Retina (tissue), 1 donor: ENCODE data around the gene SWI5.
"Not testable (repeated sequence)": the region's sequence is repeated elsewhere in the genome, so short reads cannot be mapped to it uniquely, and the experiment has no call there.

Experiments
- DNase-seq: peaks from one replicate; pipeline ENCODE4 v3.0.0-alpha.2; 2016

SWI5 gene

DNA sequence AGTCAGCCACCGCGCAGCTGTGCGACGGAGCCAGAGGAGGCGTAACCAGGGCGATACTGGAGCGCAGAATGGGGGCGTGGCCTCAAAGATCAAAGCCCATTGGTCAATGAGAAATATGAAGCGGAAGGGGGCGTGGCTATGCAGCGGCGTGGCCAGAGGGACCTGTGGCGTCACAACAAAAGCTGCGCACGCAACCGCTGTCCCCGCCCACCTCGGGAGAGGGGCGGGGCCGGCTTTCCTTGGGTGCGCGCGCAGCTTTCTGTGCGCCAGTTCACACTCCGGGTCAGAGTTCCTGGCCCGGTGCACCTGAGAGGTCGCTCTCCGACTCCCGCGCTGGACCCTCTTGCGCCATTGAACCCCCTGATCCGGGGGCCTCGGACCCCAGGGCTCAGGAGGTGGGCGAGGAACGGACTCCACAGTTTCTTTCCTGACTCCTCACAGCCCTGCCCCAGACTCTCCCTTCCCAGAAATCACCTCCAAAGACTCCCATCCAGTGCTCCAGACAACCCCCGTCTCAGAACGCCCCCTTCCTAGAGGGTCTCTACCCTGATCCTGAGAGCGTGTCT, at the start of gene SWI5:
SWI5 (plus strand) TSS at position 269 of the 566 bp plus-strand sequence.
- DNase-seq = peak; percentile 99

GRCh38 chr9:128226412-128226801, 49.7 kb upstream of the SWI5 start:
- DNase-seq = no peak

DNA sequence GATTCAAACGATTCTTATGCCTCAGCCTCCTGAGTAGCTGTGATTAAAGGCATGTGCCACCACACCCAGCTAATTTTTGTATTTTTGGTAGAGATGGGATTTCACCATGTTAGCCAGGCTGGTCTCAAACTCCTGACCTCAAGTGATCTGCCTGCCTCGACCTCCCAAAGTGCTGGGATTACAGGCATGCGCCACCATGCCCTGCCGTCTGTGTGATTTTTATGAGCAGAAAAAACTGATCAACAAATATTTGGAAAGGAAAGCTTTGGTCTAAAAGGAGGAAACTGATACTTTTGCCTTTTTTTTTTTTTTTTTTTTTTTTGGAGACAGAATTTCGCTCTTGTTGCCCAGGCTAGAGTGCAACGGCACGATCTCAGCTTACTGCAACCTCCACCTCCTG, 45.2 kb upstream of the SWI5 start:
- DNase-seq = not testable (repeated sequence)

- no peak for DNase-seq
Observed at GRCh38 chr9:128231638-128232527, 44.2 kb upstream of the SWI5 start.

- DNase-seq = no peak
Observed at GRCh38 chr9:128232528-128233428, 43.3 kb upstream of the SWI5 start.

DNA sequence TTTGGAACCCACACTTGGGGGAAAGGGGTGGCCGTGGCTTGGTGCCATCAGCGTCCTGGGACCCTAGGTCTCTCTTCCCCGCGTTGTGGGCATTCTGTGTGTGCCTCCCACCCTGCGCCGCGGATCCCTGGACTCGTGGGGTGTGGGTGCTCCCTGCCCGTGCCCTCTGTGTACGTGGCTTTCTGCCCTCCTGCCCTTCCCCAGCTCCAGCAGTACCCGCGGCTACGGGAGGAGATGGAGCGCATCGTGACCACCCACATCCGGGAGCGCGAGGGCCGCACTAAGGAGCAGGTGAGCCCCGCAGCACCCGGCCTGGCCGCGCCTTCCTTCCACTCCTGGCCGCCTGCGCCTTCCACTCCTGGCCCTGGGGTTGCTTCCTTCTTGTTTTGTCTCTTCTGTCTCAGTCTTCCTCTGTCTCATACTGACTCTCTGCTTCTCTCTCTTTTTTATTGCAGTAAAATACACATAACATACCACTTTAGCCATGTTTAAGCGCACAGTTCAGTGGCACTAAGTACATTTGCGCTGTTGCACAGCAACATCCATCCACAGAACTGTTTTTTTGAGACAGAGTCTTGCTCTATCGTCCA, 42.2 kb upstream of the SWI5 start:
- no peak for DNase-seq

GRCh38 chr9:128242124-128242523, 34.0 kb upstream of the SWI5 start:
- no peak for DNase-seq

- DNase-seq = no peak
Observed at GRCh38 chr9:128242828-128243214, 33.3 kb upstream of the SWI5 start.

DNA sequence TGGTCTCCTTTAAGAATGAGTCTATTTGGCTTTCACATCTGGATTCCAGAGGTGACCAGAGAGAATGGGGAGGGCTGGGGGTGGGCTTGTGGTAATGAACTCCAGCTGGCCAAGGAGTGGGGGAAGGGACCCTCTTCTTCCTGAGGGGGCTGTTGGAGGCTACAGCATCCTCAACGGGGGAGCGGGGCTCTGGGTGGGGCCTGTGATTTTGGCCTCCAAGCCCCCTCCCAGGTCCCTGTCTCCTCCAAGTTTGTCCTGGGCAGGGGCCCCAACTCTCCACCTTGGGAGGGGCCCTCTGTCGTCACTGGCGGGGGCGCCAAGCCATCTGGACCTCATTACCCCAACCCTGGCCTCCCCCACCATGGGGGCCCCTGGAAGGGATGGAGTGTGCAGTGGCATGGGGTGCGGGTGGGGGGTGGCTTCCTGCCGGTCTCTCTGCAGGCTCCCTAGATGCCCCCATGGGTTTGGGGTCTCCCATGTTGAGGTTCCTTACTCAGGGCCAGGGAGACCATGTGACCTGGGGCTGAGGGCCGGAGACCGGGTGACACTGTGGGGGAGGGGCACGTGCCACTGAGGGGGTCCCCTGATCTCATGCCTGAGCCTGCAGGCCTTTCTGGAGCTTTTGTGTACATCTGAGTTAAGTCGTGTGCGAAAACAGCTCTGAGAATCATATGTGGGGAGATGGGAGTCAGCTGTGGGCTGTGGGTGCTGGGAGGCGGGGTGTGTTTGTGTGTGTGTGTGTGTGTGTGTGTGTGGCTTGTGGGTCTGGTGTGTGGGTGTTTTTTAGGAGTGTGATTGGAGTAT, 32.7 kb upstream of the SWI5 start:
- DNase-seq = no peak

DNA sequence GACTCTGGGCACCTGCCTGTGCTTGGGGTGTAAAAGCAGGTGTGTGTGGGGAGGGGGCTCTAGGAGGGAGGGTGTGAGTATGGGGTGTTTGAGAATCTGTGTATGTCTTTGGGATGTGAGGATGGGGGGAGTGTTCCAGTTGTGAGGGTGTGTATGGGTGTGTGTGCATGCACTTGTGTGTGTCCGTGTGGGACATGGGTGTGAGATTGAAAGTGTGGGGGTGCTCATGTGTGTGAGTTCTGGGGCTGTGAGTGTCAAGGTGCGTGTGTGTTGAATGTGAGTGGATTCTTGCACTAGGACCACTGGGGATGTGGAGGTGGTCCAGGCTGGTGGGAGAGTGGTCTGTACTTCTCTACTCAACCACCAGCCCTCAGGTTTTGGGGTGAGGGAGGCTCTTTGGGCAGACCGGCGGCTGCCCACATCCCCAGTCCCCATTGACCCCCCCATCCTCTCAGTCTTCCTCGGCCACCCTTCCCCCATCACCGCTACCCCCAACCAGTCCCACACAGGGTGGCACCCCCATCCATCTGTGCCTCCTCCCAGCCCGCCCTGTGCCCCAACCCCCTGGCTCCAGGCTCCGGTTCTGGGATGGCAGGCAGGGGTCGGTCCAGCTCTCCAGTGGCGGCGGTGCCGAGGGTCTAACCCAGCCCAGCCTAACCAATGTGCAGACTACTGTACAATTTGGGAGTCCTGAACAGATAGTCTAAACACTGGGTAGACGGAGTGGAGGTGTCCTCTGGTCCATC, 31.8 kb upstream of the SWI5 start:
- no peak for DNase-seq

DNA sequence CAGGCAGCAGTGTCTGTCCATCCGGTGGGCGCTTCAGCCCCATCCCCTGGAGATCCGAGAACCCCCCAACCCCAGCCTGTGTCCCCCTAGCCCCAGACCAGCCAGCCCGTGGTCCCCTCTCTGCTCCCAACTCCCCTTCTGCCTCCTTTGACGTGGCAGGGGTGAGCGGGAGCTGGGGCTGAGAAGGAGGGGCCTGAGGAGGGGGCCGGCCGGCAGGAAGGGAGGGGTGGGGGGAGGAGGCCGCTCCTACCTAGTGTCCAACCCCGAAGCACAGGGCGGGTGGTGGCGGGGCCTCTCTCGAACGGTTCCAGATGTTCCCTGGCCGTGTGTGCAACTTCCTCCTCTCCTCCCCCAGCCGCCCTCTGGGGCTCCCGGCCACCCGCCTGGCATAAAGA, 31.2 kb upstream of the SWI5 start:
- no peak for DNase-seq

DNA sequence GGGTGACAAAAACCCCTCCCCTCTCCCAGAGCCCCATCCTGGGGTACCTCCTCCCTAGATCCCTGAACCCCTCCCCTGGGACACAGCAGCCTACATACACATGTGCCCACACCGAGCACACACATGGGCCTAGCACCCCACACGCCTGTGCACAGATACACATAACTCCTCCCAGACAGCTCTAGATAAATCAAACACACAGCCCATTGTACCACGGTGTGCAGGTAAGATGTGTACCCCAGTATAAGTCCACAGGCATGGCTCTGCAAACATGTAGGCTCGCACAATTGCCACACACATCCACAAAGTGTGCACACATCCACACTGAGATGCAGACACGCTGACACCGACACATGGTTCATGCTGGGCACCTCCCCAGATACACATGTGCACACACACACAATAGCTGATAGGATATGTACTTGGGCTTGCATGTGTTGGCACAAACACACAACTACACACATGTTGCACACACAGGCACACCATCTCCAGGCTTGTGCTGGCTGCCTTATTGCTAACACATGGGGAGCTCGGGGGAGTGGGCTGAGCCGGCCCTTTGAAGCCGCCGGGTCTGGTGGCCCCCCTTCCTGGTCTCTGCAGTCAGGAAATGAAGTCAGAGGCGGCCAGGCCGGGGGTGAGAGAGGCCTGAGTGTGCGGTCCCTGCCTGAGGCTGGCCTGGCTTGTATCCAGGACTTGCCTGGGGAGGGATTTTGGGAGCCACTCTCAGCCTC, 30.5 kb upstream of the SWI5 start:
- peak; percentile 17 for DNase-seq

DNA sequence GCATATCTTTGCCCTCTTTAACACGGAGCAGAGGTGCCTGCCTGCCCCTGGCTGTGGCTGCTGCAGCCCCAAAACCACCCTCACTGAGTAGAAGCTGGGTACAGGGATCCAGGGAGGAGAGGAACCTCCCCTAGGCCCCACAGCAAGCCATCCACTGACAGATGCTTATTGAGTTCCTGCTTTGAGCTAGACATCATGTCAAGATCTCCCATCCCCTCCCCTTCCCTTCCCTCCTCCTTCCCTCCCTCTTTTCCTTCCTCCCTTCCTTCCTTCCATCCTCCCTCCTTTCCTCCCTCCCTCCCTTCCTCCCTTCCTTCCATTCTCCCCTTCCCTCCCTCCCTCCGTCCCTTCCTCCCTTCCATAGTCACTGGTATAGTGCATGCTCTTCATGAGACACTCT, 29.6 kb upstream of the SWI5 start:
- DNase-seq = no peak

DNA sequence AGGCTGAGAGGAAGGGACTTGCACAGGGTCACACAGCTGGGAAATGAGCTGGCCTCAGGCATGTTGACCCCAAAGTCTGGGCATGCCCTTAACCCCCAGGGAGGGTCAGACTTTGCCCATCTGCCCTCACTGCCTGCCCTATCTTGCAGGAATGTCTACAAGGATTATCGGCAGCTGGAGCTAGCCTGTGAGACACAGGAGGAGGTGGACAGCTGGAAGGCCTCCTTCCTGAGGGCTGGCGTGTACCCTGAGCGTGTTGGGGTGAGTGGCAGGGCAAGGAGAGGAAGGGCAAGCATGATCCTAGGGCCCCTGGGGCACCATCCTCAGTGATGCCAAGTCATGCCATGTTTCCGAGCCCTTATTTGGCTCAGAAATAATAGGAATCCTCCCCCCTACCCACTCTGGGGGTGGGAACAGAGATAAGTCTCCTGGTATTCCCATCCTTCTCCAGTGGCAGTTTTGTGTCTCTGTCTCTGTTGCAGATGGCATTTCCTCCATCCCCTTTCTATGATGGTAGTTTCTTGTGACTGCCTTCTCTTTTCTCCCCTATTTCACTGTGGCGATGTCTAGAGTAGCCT, 28.8 kb upstream of the SWI5 start:
- DNase-seq = no peak

DNA sequence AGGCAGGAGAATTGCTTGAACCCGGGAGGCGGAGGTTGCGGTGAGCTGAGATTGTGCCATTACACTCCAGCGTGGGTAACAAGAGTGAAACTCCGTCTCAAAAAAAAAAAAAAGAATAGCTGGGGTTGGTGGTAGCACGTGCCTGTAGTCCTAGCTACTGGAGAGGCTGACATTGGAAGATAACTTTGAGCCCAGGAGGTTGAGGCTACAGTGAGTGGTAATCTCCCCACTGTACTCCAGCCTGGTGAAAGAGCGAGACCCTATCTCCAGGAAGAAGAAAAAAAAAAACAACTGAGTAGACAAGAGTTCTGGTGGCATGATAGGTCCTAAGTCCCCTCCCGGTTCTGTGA, 26.5 kb upstream of the SWI5 start:
- no peak for DNase-seq

DNA sequence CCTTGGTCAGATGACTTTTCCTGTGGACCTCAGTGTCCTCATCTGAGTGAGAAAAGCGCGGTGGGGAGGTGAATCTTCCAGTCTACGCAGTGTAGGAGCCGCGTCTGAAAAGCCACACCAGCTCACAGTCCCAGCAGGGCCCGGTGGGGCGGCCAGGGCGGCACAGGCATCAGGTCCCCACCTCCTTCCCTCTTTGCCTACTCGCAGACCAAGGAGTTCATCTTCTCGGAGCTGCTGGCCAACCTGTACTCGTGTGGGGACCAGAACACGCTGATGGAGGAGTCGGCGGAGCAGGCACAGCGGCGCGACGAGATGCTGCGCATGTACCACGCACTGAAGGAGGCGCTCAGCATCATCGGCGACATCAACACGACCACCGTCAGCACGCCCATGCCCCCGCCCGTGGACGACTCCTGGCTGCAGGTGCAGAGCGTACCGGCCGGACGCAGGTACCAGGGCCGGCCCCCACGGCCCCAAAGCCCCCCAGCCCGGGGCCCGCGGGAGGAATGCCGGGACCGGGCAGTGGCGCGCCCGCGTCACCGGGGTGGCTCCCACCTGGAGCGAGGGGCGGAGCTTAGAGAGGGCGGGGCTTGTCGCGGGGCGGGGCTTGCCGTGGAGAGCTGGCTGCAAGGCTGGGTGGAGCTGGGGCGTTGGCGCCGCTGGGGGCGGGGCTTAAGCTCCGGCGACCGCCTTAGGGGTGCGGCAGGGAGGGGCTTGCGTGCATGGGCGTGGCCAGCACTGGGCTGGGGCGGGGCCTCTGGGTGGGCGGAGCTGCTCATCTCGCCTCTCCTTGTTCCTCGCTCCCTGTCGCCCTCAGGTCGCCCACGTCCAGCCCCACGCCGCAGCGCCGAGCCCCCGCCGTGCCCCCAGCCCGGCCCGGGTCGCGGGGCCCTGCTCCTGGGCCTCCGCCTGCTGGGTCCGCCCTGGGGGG, 25.9 kb upstream of the SWI5 start:
- DNase-seq = peak; percentile 35

DNA sequence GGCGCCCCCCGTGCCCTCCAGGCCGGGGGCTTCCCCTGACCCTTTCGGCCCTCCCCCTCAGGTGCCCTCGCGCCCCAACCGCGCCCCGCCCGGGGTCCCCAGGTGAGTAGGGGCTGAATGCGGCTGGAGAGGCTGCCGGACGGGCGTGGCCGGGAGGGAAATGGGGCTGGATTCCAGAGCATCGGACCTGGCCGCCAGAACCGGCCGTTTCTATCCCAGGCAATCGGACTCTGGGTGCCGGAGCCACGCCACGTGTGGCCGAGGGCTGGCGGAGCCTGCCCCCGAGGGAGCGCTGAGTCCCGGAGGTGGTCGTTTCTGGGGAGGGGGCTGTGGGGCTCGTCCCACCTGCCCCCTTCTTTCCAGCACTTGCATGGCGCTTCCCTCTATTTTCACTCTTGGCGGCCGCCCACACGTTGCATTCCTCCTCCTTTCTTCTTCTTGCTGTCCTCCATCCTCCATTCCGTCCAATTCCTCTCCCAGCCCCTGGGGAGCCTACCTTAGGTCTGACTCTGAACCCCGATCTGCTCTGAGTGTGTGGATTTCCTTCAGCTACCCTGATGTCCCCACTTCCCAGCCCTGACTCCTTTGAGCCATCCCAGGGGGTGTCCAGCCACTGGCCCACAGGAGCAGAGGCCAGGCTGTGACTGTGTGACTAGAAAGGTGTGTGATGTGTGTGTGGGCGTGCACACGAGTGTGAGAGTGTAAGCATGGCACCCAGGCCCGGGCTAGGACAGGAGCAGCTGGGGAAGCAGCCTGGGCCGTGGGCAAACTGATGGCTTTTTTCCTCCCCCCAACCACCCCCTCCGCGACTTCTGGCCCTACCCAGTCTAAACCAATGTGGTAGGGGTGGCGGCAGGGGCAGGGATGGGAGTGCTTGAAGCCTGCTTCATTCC, 25.0 kb upstream of the SWI5 start:
- DNase-seq = no peak

DNA sequence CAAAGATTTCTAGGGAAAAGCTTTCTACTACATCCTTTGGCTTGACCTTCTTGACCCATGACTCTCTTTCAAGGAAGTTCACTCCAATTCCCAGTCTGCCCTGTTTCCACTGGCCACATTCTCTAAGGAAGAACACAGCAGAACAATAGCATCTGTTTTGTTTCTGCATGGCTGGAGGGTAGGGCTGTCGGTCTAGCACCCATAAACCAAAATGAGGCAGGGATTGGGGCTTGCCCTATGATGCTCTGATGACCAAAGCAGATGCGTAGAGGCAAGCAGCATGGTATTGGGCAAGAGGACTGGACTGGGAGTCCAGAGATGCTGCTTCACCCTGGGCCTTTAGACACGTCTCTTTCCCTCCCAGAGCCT, 24.4 kb upstream of the SWI5 start:
- DNase-seq = no peak
